DOHH2 (cell line): ENCODE data around the gene WNK1.

Experiments used
- EZH2phosphoT487 ChIP-seq: fragments of 200-600 bp; sonication (generic); IDR thresholded peaks from 2 replicates; pipeline ENCODE4 v1.6.1; 2017; ENCODE audit warnings: borderline replicate concordance, mild to moderate bottlenecking, antibody characterized with exemption, low read length, moderate library complexity, mixed read lengths
- TF ChIP-seq, protein P1 (sequence below): fragments of 200-600 bp; sonication (generic); IDR thresholded peaks from one replicate; pipeline ENCODE4 v1.5.1; 2014; ENCODE audit warnings: antibody characterized with exemption, mild to moderate bottlenecking, low read depth, low read length; ENCODE audit not compliant: poor library complexity, severe bottlenecking

DNA sequence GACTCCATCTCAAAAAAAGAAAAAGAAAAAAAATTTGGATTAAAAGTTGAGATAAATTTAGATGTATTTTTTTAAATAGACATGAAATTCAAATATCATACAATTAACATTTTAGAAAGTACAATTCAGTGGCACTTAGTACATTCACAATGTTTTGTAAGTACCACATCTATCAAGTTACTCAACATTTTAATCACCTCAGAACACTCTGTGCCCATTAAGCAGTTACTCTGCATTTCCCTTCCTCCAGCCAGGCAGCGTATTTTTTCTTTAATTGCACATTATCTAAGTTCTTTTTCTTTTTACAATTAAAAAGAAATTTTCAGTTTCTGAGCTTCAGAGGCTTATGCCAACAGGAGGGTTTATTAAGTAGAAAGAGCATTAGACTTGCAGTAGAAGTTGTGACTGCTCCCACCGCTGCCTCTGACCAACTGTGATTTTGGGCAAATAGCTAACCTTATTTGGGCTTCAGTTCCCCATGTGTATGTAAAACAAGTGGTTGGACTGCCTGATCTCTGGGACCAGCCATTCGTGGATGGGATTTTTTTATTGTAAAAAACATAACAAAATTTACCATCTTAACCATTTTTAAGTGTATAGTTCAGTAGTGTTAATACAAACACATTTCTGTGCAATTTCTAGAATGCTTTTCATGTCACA, 65.7 kb downstream of the WNK1 start:
- TF ChIP-seq, protein P1, sequence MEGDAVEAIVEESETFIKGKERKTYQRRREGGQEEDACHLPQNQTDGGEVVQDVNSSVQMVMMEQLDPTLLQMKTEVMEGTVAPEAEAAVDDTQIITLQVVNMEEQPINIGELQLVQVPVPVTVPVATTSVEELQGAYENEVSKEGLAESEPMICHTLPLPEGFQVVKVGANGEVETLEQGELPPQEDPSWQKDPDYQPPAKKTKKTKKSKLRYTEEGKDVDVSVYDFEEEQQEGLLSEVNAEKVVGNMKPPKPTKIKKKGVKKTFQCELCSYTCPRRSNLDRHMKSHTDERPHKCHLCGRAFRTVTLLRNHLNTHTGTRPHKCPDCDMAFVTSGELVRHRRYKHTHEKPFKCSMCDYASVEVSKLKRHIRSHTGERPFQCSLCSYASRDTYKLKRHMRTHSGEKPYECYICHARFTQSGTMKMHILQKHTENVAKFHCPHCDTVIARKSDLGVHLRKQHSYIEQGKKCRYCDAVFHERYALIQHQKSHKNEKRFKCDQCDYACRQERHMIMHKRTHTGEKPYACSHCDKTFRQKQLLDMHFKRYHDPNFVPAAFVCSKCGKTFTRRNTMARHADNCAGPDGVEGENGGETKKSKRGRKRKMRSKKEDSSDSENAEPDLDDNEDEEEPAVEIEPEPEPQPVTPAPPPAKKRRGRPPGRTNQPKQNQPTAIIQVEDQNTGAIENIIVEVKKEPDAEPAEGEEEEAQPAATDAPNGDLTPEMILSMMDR = no peak
- TF ChIP-seq EZH2phosphoT487 = no peak
